DOHH2 (cell line): ENCODE results near the gene GRIN2A.

ENCODE experiments used
- CTCF ChIP-seq: fragments of 200-600 bp; sonication (generic); IDR thresholded peaks from one replicate; pipeline ENCODE4 v1.5.1; 2014; ENCODE audit warnings: antibody characterized with exemption, mild to moderate bottlenecking, low read depth, low read length; ENCODE audit not compliant: poor library complexity, severe bottlenecking
- EZH2phosphoT487 ChIP-seq: fragments of 200-600 bp; sonication (generic); IDR thresholded peaks from 2 replicates; pipeline ENCODE4 v1.6.1; 2017; ENCODE audit warnings: borderline replicate concordance, mild to moderate bottlenecking, antibody characterized with exemption, low read length, moderate library complexity, mixed read lengths

DNA sequence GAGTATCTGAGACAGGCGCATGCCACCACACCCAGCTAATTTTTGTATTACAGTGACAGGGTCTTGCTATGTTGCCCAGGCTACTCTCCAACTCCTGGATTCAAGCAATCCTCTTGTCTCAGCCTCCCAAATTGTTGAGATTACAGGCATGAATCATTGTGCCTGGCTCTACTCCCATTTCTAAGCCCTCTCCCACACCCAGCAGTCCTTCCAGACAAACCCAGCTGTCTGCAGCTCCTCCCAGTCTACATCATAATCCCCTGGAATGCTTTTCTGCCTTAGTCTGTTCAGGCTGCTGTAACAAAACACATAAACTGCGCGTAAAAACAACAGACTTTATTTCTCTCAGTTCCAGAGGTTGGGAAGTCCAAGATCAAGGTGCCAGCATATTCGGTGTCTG lies 144.5 kb downstream of the GRIN2A start:
- TF ChIP-seq CTCF (no peak), EZH2phosphoT487 (no peak)
